Effector CD8-positive, alpha-beta T cell (primary cell): ENCODE data around the gene COG5.

Experiments used
- DNase-seq: peaks from one replicate; lab custom pipeline; 2025; lab: John Stamatoyannopoulos, UW

Gene COG5

GRCh38 chr7:107505997-107506673 lies 57.6 kb downstream of the COG5 start:
- DNase-seq, result no peak

GRCh38 chr7:107505362-107505761 lies 58.4 kb downstream of the COG5 start:
- no peak for DNase-seq

- DNase-seq, result no peak
These were observed 60.0 kb downstream of the COG5 start for GRCh38 chr7:107503687-107504086.

GRCh38 chr7:107502797-107503196 lies 60.9 kb downstream of the COG5 start:
- no peak for DNase-seq

GRCh38 chr7:107502154-107502553 lies 61.6 kb downstream of the COG5 start:
- DNase-seq, result no peak

GRCh38 chr7:107501593-107501992 lies 62.1 kb downstream of the COG5 start:
- DNase-seq, result no peak

GRCh38 chr7:107499731-107500130 lies 64.0 kb downstream of the COG5 start:
- no peak for DNase-seq

- no peak for DNase-seq
These were observed 68.2 kb downstream of the COG5 start for GRCh38 chr7:107495516-107495915.

GRCh38 chr7:107494884-107495283 lies 68.8 kb downstream of the COG5 start:
- DNase-seq, result no peak

- DNase-seq, result no peak
These were observed 69.4 kb downstream of the COG5 start for GRCh38 chr7:107494315-107494751.

GRCh38 chr7:107492875-107493274 lies 70.8 kb downstream of the COG5 start:
- no peak for DNase-seq

- no peak for DNase-seq
These were observed 77.7 kb downstream of the COG5 start for GRCh38 chr7:107486041-107486440.

GRCh38 chr7:107482571-107482970 lies 81.1 kb downstream of the COG5 start:
- no peak for DNase-seq

GRCh38 chr7:107480932-107481331 lies 82.8 kb downstream of the COG5 start:
- DNase-seq, result no peak

GRCh38 chr7:107479303-107479702 lies 84.4 kb downstream of the COG5 start:
- no peak for DNase-seq

- DNase-seq, result no peak
These were observed 89.6 kb downstream of the COG5 start for GRCh38 chr7:107474104-107474521.

- no peak for DNase-seq
These were observed 91.6 kb downstream of the COG5 start for GRCh38 chr7:107472116-107472515.

- no peak for DNase-seq
These were observed 92.2 kb downstream of the COG5 start for GRCh38 chr7:107471292-107472070.

- no peak for DNase-seq
These were observed 93.8 kb downstream of the COG5 start, which contains the start of gene GPR22 for GRCh38 chr7:107469929-107470328. TSS of gene GPR22 (plus strand) at chr7:107470057. CDS start at chr7:107474061, 4,004 bp downstream.

GRCh38 chr7:107468824-107469223 lies 94.9 kb downstream of the COG5 start:
- no peak for DNase-seq

GRCh38 chr7:107467972-107468371 lies 95.7 kb downstream of the COG5 start:
- DNase-seq, result no peak

GRCh38 chr7:107464666-107465226 lies 99.0 kb downstream of the COG5 start:
- DNase-seq, result no peak
